SKM-1 (cell line): ENCODE measurements around the gene LRCOL1.

Source experiments
- DNase-seq: peaks from one replicate; lab custom pipeline; 2025; ENCODE audit not compliant: unreplicated experiment; lab: John Stamatoyannopoulos, UW

LRCOL1 gene

GRCh38 chr12:132637811-132638210 is 27.4 kb upstream of the LRCOL1 start:
- DNase-seq = no peak

- no peak for DNase-seq
These were observed 24.9 kb upstream of the LRCOL1 start for GRCh38 chr12:132635076-132635955.

GRCh38 chr12:132634411-132634990 is 24.1 kb upstream of the LRCOL1 start:
- DNase-seq = no peak

GRCh38 chr12:132633901-132634300 is 23.5 kb upstream of the LRCOL1 start:
- DNase-seq = no peak

- no peak for DNase-seq
These were observed 23.0 kb upstream of the LRCOL1 start for GRCh38 chr12:132633398-132633797.

- no peak for DNase-seq
These were observed 22.3 kb upstream of the LRCOL1 start for GRCh38 chr12:132632521-132633228.

GRCh38 chr12:132631666-132632065 is 21.3 kb upstream of the LRCOL1 start:
- no peak for DNase-seq

GRCh38 chr12:132630672-132631071 is 20.3 kb upstream of the LRCOL1 start:
- DNase-seq = no peak

GRCh38 chr12:132629330-132629729 is 18.9 kb upstream of the LRCOL1 start:
- DNase-seq = no peak

- DNase-seq = no peak
These were observed 15.5 kb upstream of the LRCOL1 start for GRCh38 chr12:132625731-132626430.

- no peak for DNase-seq
These were observed 14.7 kb upstream of the LRCOL1 start for GRCh38 chr12:132624910-132625630.

GRCh38 chr12:132624186-132624855 is 13.9 kb upstream of the LRCOL1 start:
- no peak for DNase-seq

GRCh38 chr12:132623072-132623869 is 12.9 kb upstream of the LRCOL1 start:
- DNase-seq = no peak

- no peak for DNase-seq
These were observed 12.2 kb upstream of the LRCOL1 start for GRCh38 chr12:132622437-132623071.

GRCh38 chr12:132621657-132622435 is 11.5 kb upstream of the LRCOL1 start:
- no peak for DNase-seq

GRCh38 chr12:132620899-132621656 is 10.7 kb upstream of the LRCOL1 start:
- no peak for DNase-seq
